Tibial nerve (tissue), 4 donors: ENCODE measurements around the gene OVAAL.

Experiments used
- CTCF ChIP-seq, 5 experiments: fragments of 200-600 bp in 3 of 5; fragments of 450-650 bp in 2 of 5; sonication (generic) in 3 of 5; IDR thresholded peaks; one replicate each; pipeline ENCODE4 v1.5.1; 2016 to 2019; ENCODE audit warnings: antibody characterized with exemption in 5 of 5, mild to moderate bottlenecking in 3 of 5, moderate library complexity in 2 of 5
- EP300 ChIP-seq, 2 donors: sonication (generic); formaldehyde crosslinking; IDR thresholded peaks; one replicate each; pipeline ENCODE4 v1.6.1; 2017; ENCODE audit warnings: antibody characterized with exemption in 2 of 2, mild to moderate bottlenecking in 1 of 2

- TF ChIP-seq CTCF (IDR thresholded peaks at IDR 0.05) (no peak), EP300 (IDR thresholded peaks at IDR 0.05) (no peak)
These were observed 37.2 kb downstream of the OVAAL start for GRCh38 chr1:180595966-180596365.
